GM12872 (cell line): ENCODE results near the gene RASA2.

ENCODE experiments used
- CTCF ChIP-seq: IDR thresholded peaks from 3 replicates; pipeline ENCODE4 v1.5.1; 2011; ENCODE audit warnings: low read depth, mild to moderate bottlenecking, low read length, moderate library complexity; ENCODE audit not compliant: insufficient read depth

Gene RASA2

GRCh38 chr3:141643796-141644195 is 157.0 kb downstream of the RASA2 start:
- TF ChIP-seq CTCF: no peak

- TF ChIP-seq CTCF: peak; percentile 98
Measured at GRCh38 chr3:141644931-141645330, 158.1 kb downstream of the RASA2 start.

- no peak for TF ChIP-seq CTCF
Measured at GRCh38 chr3:141646760-141647561, 160.1 kb downstream of the RASA2 start.

GRCh38 chr3:141647562-141647915 is 160.7 kb downstream of the RASA2 start:
- no peak for TF ChIP-seq CTCF

GRCh38 chr3:141648055-141648910 is 161.5 kb downstream of the RASA2 start:
- no peak for TF ChIP-seq CTCF

GRCh38 chr3:141649871-141650270 is 163.0 kb downstream of the RASA2 start:
- TF ChIP-seq CTCF: no peak

GRCh38 chr3:141650783-141651182 is 164.0 kb downstream of the RASA2 start:
- TF ChIP-seq CTCF: no peak
